Left renal cortex interstitium (tissue), 4 donors: ENCODE data around the gene RNASEL. TPM values are rescaled to one million over a fixed set of nuclear protein-coding genes. Genes with fewer than 3 reads are reported as not detected.
"Not testable (repeated sequence)": the region's sequence is repeated elsewhere in the genome, so short reads cannot be mapped to it uniquely, and the experiment has no call there.

Source experiments
- DNase-seq, 4 donors: peaks; one replicate each; pipeline ENCODE4 v3.0.0-alpha.2; 2013; ENCODE audit warnings: low read depth in 4 of 4, low spot score in 2 of 4, missing footprints in 1 of 4
- polyA plus RNA-seq, 4 donors: library from polyadenylated mRNA; unstranded; fragments of 120-200 nt; gene quantifications; one replicate each; pipeline ENCODE4 v1.2.1, GENCODE V29; 2013; ENCODE audit not compliant: insufficient read length in 4 of 4

Gene RNASEL
- polyA plus RNA-seq, 4 donors: 9.3 to 12.1 (median 10.4) TPM

- no peak for DNase-seq
These were observed 23.5 kb downstream of the RNASEL start for GRCh38 chr1:182565537-182565936.

GRCh38 chr1:182564406-182565004 is 24.6 kb downstream of the RNASEL start:
- DNase-seq: no peak

GRCh38 chr1:182563095-182563494 is 26.0 kb downstream of the RNASEL start:
- no peak for DNase-seq

GRCh38 chr1:182561456-182561855 is 27.6 kb downstream of the RNASEL start:
- DNase-seq: no peak

- DNase-seq: no peak
These were observed 28.6 kb downstream of the RNASEL start for GRCh38 chr1:182560392-182560984.

GRCh38 chr1:182556279-182556678 is 32.8 kb downstream of the RNASEL start:
- no peak for DNase-seq

GRCh38 chr1:182555493-182555892 is 33.6 kb downstream of the RNASEL start:
- DNase-seq: no peak

- no peak for DNase-seq
These were observed 36.5 kb downstream of the RNASEL start for GRCh38 chr1:182552527-182552926.

- DNase-seq: no peak
These were observed 39.2 kb downstream of the RNASEL start for GRCh38 chr1:182549811-182550210.

GRCh38 chr1:182549346-182549745 is 39.7 kb downstream of the RNASEL start:
- DNase-seq: no peak

- no peak for DNase-seq
These were observed 55.2 kb downstream of the RNASEL start for GRCh38 chr1:182533896-182534295.

GRCh38 chr1:182528206-182528605 is 60.9 kb downstream of the RNASEL start:
- DNase-seq: not testable (repeated sequence)

GRCh38 chr1:182527680-182528079 is 61.4 kb downstream of the RNASEL start:
- no peak for DNase-seq

- no peak for DNase-seq
These were observed 63.7 kb downstream of the RNASEL start for GRCh38 chr1:182525342-182525741.

Other genes starting within 250 kb of the RNASEL start
- 100 to 1,000 TPM; 283 to 316 (median 304) TPM for gene GLUL, start 197.5 kb downstream of the RNASEL start, polyA plus RNA-seq
- gene TEDDM1, start 188.6 kb downstream of the RNASEL start, polyA plus RNA-seq: under 1 TPM; 0.06 to 0.23 (median 0.13) TPM
- not detected for gene RGSL1, start 139.1 kb downstream of the RNASEL start, polyA plus RNA-seq
- 1 to 10 TPM; 1.0 to 2.5 (median 1.3) TPM for gene RGS16, start 15.1 kb upstream of the RNASEL start, polyA plus RNA-seq
- under 1 TPM in 2 of 4 donors, not detected in 2; 0.04 to 0.06 TPM for gene RGS8, start 95.3 kb upstream of the RNASEL start, polyA plus RNA-seq
- 10 to 100 TPM in 1 of 4 donors, 1 to 10 TPM in 3; 5.5 to 10.4 (median 7.4) TPM for gene NPL, start 200.5 kb upstream of the RNASEL start, polyA plus RNA-seq